A673 (cell line): Measurements from ENCODE around the gene RASSF8. TPM values are rescaled to one million over a fixed set of nuclear protein-coding genes. Genes with fewer than 3 reads are reported as not detected.

ENCODE experiments used
- BruUV-seq: library from RNA; stranded (reverse); fragments of 400-500 nt; replicated peaks from 2 replicates; lab custom pipeline; 2021; lab: Mats Ljungman, UMichigan
- CTCF ChIA-PET: fragments of 300-600 bp; sonication (Branson Sonifier 250); formaldehyde crosslinking; loops from one replicate; lab custom pipeline; 2022; ENCODE audit warnings: antibody characterized with exemption; lab: Charles Lee
- POLR2A ChIA-PET: fragments of 300-600 bp; sonication (Branson Sonifier 250); formaldehyde crosslinking; loops from one replicate; lab custom pipeline; 2022; ENCODE audit warnings: antibody characterized with exemption; ENCODE audit not compliant: low non-redundant PET; lab: Charles Lee
- DNase-seq: peaks from one replicate; pipeline ENCODE4 v3.0.0-alpha.2; 2015; ENCODE audit warnings: low spot score
- H3K27ac ChIP-seq: fragments of 200-600 bp; sonication (generic); 2 replicates; pipeline ENCODE4 v1.5.1; 2016; ENCODE audit warnings: mixed run types, low read depth, mild to moderate bottlenecking, mixed read lengths, antibody characterized with exemption, low read length; ENCODE audit not compliant: poor library complexity, severe bottlenecking
- H3K27me3 ChIP-seq: fragments of 200-600 bp; sonication (generic); replicated peaks from 2 replicates; pipeline ENCODE4 v1.6.1; 2017; ENCODE audit warnings: mixed run types, low read depth, mild to moderate bottlenecking, mixed read lengths, antibody characterized with exemption, low read length; ENCODE audit not compliant: insufficient read depth, poor library complexity
- H3K36me3 ChIP-seq: fragments of 200-600 bp; sonication (generic); 2 replicates; pipeline ENCODE4 v1.6.1; 2016; ENCODE audit warnings: mixed run types, mild to moderate bottlenecking, mixed read lengths, antibody characterized with exemption, low read length; ENCODE audit not compliant: insufficient read depth, poor library complexity, severe bottlenecking
- H3K4me1 ChIP-seq: fragments of 200-600 bp; sonication (generic); 2 replicates; pipeline ENCODE4 v1.6.1; 2017; ENCODE audit warnings: mixed run types, mild to moderate bottlenecking, mixed read lengths, antibody characterized with exemption, low read length; ENCODE audit not compliant: insufficient read depth, poor library complexity, severe bottlenecking
- H3K4me3 ChIP-seq: fragments of 200-600 bp; sonication (generic); 2 replicates; pipeline ENCODE4 v1.5.1; 2016; ENCODE audit warnings: low read depth, mixed run types, mild to moderate bottlenecking, mixed read lengths, low read length; ENCODE audit not compliant: poor library complexity, severe bottlenecking
- H3K9me3 ChIP-seq: fragments of 200-600 bp; sonication (generic); 2 replicates; pipeline ENCODE4 v1.6.1; 2016; ENCODE audit warnings: mixed run types, low read depth, mild to moderate bottlenecking, mixed read lengths, antibody characterized with exemption, low read length; ENCODE audit not compliant: poor library complexity, severe bottlenecking
- EZH2 ChIP-seq: fragments of 200-600 bp; sonication (generic); IDR thresholded peaks from 2 replicates; pipeline ENCODE4 v1.6.1; 2017; ENCODE audit warnings: borderline replicate concordance, low read depth, mild to moderate bottlenecking, mixed read lengths, antibody characterized with exemption, low read length; ENCODE audit not compliant: poor library complexity, severe bottlenecking
- intact Hi-C: fragments of 100-400 bp; cut with micrococcal nuclease; formaldehyde crosslinking; loops from one replicate; pipeline ENCODE4 v1.10.0; 2022; ENCODE audit not compliant: unreplicated experiment
- total RNA-seq: library from RNA; stranded (reverse); gene quantifications from 2 replicates; pipeline ENCODE4 v1.2.3, GENCODE V29; 2021
- TF ChIP-seq, protein P1 (sequence below): fragments of 300-800, 200-600 bp; sonication (generic); conservative IDR thresholded peaks from 2 replicates; pipeline ENCODE4 v1.5.1; 2017; ENCODE audit warnings: low read depth, mild to moderate bottlenecking, antibody characterized with exemption, low read length, moderate library complexity, mixed read lengths

RASSF8 gene
- total RNA-seq, 1 experiment from 2014 or later, result 23.1 TPM

DNA sequence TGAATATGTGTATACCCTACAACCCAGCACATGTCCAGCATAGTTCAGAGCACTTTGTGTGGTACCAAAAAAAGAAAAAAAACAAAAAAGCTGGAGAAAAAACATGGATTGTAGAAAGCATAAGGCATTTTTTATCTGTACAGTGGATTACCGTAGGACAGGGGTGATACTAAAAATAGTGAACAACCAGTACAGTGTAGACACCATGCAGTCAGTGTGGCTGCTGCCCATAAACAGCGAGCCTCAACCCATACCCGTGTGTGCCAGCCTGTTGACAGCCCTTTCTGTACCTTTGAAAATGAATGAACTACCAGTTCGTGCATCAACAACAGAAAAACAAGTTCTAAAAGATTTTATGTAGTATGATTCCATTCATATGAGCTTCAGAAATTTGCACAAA is 25.1 kb downstream of the RASSF8 start:
- no peak overlapping the region for H3K27ac ChIP-seq
- no peaks in the 10 kb centered on the region for H3K27me3 ChIP-seq
- no peak for DNase-seq
- CTCF ChIA-PET, result interaction anchor here (0.6 kb wide), 1 partner anchor 21 kb away, joined by 17 read pairs; no protein-coding TSS in a partner anchor
- no peak for TF ChIP-seq EZH2
- TF ChIP-seq, protein P1, sequence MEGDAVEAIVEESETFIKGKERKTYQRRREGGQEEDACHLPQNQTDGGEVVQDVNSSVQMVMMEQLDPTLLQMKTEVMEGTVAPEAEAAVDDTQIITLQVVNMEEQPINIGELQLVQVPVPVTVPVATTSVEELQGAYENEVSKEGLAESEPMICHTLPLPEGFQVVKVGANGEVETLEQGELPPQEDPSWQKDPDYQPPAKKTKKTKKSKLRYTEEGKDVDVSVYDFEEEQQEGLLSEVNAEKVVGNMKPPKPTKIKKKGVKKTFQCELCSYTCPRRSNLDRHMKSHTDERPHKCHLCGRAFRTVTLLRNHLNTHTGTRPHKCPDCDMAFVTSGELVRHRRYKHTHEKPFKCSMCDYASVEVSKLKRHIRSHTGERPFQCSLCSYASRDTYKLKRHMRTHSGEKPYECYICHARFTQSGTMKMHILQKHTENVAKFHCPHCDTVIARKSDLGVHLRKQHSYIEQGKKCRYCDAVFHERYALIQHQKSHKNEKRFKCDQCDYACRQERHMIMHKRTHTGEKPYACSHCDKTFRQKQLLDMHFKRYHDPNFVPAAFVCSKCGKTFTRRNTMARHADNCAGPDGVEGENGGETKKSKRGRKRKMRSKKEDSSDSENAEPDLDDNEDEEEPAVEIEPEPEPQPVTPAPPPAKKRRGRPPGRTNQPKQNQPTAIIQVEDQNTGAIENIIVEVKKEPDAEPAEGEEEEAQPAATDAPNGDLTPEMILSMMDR, result no peak
- intact Hi-C loops, result no loop called here
- BruUV-seq, result no TSS peak
- H3K9me3 ChIP-seq, result no peaks in the 10 kb centered on the region
- no peaks in the 10 kb centered on the region for H3K4me1 ChIP-seq
- H3K36me3 ChIP-seq, result no peaks in the 10 kb centered on the region
- H3K4me3 ChIP-seq, result no peak overlapping the region
- POLR2A ChIA-PET, result no interaction called here

DNA sequence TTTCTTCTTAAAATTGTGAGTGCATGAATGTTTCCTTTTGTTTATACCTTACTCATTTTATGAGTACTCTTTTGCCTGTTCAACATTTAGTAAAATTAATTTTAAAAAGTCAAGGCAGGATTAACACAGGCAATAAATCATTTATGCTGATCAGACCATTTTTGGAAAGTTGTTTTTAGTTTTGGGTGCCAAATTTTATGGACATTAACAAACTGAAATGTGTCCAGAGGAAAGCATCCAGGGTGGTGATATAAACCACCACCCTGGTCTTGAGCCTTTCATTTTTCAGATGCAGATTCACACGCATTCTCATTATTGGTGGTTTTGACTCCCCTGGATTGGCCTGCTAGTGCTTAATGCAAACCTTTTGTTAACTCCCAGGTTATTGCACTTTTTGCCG is 26.3 kb downstream of the RASSF8 start:
- no peak overlapping the region for H3K27ac ChIP-seq
- no peaks in the 10 kb centered on the region for H3K4me1 ChIP-seq
- CTCF ChIA-PET, result no interaction called here
- H3K36me3 ChIP-seq, result no peaks in the 10 kb centered on the region
- no peaks in the 10 kb centered on the region for H3K9me3 ChIP-seq
- intact Hi-C loops, result no loop called here
- no peak overlapping the region for H3K4me3 ChIP-seq
- TF ChIP-seq, protein P1, result no peak
- no peak for TF ChIP-seq EZH2
- DNase-seq, result no peak
- no peaks in the 10 kb centered on the region for H3K27me3 ChIP-seq
- no TSS peak for BruUV-seq
- POLR2A ChIA-PET, result interaction anchor here (0.7 kb wide), 1 partner anchor 1605 kb away, joined by 5 read pairs; no protein-coding TSS in a partner anchor

DNA sequence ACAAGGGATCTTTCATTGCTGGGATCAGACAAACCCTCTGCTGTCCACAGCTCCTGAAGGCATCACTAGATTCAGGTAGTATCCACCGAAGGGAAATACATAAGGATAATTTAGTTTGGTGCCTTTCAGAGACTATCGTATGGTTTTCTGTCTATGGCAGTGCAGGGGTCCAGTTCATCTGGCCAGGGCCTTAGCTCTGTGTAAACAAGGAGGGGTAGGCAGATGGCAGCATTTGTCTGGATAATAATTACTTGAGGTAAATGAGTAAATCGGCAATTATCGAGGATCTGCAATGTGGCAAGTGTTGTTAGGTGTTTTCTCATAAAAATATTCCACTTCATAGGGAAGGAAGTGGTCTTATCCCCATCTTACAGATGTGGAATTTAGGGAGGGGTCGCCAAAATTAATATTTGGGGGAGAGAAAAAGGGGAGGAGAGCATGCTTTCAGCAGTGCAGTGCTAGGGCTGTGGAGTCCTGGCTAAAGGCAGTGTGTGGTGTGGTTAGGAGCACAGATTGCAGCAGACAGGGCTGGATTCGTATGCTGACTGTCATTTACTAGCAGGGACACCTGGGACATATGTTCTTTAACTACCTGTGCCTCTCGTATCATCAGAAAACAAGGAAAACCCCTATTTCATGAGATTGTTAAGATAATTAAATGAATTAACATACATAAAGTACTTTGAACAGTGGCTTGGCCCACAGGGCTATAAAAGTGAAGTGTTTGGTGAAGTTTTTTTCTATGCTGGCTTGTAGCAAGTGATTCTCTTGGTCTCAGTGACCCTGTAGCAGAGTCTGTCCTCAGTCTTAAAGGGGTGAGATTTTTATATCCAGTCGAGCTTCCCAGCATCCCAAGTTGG is 27.1 kb downstream of the RASSF8 start:
- BruUV-seq, result no TSS peak

More for the DNA sequence above, 27.1 kb downstream of the RASSF8 start:
- POLR2A ChIA-PET, result no interaction called here
- Histone ChIP-seq H3K36me3 (no peaks in the 10 kb centered on the region), H3K27ac (no peak overlapping the region), H3K9me3 (no peaks in the 10 kb centered on the region), H3K4me1 (no peaks in the 10 kb centered on the region), H3K27me3 (no peaks in the 10 kb centered on the region), H3K4me3 (no peak overlapping the region)
- DNase-seq, result no peak
- intact Hi-C loops, result no loop called here
- CTCF ChIA-PET, result no interaction called here
- TF ChIP-seq EZH2, result no peak
